DMS 273 (cell line): ENCODE measurements around the gene PIGW.

ENCODE experiments used
- DNase-seq: peaks from one replicate; lab custom pipeline; 2025; ENCODE audit not compliant: unreplicated experiment; lab: John Stamatoyannopoulos, UW

PIGW gene, protein sequence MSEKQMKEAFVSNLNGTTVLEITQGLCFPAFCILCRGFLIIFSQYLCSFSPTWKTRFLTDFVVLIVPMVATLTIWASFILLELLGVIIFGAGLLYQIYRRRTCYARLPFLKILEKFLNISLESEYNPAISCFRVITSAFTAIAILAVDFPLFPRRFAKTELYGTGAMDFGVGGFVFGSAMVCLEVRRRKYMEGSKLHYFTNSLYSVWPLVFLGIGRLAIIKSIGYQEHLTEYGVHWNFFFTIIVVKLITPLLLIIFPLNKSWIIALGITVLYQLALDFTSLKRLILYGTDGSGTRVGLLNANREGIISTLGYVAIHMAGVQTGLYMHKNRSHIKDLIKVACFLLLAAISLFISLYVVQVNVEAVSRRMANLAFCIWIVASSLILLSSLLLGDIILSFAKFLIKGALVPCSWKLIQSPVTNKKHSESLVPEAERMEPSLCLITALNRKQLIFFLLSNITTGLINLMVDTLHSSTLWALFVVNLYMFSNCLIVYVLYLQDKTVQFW

DNA sequence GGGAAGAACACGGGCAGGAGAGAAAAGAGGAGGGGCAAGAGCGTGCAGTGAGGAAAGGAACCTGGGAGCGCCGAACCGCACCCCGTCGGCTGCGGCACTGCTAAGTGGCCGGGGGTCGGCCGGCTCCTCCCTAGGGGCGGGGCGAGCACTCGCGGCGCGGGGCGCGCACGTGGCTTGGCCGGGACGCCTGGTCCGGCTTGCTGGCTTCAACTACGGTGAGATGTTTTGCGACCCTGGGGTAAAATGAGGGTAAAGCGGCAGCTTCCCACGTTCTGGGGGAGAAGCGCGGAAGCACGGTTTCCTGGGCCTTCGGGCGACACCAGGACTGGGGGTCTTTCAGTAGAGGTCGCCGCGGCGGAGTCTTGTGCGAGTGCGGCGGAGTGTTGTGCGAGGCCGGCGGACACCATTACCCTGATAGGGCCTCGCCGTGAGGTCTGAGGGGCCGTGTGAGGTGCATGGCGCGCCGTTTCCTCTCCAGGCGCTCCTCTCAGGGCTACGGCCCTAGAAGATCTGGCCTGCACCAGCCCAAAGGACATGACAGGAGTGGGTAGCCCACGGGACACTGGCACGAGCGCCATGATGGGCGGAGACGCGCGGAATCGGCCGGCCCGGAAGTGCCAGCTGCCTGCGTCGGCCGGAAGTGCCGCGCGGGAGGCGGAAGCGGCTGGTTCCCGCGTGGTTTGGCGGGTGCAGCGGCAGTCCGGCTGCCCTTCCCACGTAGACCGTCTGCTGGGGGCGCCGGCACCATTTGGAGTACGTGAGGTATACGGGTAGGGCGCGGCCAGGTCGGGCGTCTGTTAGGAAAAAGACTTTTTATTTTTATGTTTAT, at the start of gene PIGW, which contains the start of gene MYO19:
Gene PIGW, plus strand, starts transcription at position 148 of the 829 bp plus-strand sequence. CDS start 2,115 bp downstream, outside the sequence.
Gene MYO19, minus strand, starts transcription at position 29 of the 829 bp plus-strand sequence. CDS start 2,330 bp downstream, outside the sequence.
- peak; percentile 97 for DNase-seq

DNA sequence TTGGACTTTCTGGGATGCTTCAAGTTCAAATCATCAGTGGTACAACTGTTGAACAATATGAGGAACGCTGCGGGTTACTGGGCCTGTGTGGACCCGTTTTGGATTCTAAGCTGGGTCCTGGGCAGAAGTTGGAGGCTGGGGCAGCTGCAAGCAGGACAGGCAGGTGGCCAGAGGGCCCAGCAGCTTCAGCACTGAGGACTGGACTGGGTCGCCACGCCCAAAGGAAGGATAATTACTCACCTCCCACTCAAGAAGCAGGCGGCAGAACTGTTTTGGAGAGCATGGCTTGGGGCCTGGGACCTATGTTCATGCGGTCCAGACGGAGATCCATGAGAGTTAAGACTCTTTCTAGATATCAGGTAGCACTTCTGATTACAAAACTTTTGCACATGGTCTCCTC, 49.8 kb upstream of the PIGW start:
- no peak for DNase-seq

DNA sequence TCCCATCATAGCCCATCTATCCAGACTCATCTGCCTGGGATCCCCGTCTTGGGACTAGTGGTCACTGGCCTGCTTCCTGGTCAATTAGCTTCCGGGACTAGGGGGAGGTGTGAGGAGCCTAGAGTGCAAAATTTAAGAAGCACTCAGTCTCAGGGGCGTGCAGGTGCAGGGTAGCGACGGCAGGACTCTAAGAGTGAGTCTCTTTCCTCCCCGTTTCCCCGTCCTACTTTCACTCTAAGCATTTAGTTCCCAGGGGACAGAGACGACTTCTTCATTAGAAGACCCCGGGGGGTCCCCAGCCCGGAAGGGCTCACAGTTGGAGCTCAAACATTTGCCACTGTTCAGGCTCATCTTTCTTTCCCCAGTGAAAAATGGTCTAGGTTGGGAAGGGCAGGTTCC, 49.0 kb upstream of the PIGW start:
- DNase-seq: no peak

DNA sequence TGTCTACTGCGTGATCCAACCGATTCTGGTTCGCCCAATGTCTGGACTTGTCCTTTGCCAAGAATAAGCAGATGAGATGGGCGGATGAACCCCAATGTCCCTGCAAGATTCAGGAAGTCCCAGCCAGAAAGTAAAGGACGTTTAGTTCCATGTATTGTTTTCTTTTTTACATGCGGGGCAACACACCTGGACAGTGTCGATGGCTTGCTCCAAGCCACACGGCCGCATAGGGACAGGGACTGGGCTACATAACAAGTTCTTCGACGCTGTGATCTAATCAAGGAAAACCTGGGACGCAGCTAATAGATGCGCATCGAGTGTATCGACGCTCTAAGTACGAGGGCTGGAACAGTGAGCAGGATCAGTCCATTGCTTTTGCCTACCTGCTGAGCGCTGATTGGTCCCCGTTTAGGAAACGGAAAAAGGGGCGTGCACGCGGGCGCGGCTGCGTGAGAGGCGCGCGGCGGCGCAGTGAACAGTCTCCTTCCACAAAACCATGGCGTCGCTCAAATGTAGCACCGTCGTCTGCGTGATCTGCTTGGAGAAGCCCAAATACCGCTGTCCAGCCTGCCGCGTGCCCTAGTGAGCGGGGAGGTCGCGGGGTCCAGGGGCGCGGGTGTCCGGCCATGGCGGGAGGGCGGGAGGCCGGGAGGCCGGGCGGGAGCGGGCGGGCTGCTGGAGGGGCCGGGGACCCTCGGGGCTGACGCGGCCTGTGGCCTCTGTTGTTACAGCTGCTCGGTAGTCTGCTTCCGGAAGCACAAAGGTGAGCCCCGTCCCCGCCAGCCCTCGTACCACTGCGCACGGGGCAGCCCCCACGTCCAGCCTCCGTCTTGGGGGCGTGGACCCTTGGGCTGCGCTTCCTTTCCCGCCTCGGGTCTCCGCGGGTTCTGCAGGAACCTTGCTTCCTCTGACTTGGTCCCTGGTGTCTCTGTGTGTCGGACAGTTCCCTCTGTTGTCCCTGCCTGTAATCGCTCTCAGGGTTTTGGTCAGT, 48.3 kb upstream of the PIGW start, which contains the start of gene ZNHIT3:
Gene ZNHIT3, plus strand, starts transcription at position 478 of the 991 bp plus-strand sequence. Its CDS starts 19 bp downstream, at position 497.
- DNase-seq: peak; percentile 97

DNA sequence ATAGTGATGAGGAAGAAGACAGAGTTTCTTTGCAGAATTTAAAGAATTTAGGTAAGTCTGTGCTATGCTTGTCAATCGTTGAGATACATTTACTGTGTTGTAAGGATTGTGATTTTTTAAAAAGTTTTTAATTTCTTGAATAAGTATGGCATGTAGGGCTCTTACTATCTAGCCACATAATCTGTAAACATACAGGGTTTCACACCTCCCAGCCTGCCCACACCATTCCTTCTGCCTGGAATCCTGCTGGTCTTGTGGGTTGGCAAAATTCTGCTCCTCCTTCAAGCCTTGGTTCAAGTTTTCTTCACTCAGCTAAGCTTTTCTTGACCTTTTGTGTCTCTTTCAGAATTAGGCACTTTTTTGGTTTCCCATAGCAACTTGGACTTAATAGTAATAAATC, 40.8 kb upstream of the PIGW start:
- DNase-seq: no peak

DNA sequence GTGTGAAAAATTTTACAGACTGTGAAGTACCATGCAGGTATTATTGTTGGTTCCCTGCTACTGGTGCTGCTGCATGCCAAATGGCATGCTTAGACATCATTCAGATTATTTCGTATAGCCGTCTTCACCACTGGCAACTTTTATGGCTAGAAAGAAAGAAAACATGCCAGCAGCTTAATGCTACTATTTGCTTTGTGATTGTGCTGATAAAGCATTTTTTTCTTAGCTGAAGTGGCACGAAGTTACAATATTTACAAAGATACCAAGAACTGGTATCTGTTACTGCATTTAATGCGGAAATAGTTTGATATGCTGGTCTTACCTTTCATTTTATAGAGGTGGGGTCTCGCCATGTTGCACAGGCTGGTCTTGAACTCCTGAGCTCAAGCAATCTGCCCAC, 40.1 kb upstream of the PIGW start:
- no peak for DNase-seq

DNA sequence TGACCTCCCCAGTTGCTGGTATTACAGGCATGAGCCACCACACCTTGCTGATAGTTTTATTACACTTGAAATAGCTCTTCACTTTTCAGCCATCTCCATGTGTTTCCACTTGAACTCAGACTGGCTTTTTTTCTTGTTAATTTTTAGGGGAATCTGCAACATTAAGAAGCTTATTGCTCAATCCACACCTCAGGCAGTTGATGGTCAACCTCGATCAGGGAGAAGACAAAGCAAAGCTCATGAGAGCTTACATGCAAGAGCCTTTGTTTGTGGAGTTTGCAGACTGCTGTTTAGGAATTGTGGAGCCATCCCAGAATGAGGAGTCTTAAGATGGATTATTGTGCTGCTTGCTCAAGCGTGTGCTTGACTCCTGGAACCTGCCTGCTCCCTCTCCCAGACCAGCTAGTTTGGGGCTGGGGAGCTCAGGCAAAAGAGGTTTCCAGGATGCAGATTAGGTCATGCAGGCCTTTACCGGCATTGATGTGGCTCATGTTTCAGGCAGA, 39.7 kb upstream of the PIGW start:
- no peak for DNase-seq

DNA sequence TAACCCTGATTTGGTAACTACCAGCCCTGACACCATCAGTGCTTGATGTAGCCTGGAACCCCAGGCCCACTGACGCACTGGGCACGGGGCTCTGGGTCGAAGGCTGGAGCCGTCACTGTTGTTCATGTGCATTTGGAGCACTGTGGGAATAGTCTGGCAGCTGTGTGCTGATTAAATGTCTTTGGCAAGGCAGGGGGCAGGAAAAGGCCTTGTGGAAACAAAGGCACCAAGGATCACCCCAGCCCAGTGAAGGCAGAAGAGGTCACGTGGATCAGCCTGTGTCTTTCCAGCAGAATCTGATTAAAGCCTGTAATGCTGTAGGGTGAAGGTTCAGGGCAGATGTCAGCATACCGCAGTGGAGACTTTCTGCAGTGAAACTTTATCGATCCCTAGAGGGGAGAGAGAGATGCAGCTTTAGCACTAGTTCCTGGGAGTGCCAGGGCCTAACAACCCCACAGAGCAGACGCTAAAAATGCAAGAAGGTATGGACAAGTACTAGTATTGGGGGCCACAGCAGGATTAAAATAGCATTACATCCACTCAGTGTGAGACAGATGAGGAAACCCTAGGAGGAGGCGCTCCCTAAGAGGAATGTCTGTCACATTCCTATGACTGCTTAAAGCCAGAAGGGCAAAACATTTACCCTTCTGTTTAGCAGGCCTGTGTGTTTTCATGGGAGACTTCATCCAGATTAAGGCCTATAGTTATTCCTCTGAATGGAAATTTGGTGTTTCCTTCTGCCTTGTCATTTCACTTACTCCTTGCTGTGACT, 38.6 kb upstream of the PIGW start:
- no peak for DNase-seq

DNA sequence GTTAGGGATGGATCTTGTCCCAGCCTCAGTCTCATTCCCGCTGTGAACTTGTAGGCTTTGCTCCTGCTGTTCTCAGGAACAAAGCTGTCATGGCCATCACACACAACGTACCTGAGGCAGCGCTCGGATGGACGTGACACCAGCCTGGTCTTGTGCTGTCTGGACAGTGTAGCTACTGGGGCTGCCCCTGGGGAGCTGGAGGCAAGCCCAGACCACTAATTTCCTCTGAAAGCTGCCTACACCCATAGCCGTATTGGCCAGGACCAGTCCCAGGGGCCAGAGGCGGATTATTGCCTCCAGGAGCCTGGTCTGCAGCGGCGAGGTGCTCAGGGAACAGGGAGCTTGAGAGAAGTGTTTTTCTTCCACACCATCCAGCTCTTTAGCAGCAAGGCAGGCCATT, 36.6 kb upstream of the PIGW start:
- no peak for DNase-seq

DNA sequence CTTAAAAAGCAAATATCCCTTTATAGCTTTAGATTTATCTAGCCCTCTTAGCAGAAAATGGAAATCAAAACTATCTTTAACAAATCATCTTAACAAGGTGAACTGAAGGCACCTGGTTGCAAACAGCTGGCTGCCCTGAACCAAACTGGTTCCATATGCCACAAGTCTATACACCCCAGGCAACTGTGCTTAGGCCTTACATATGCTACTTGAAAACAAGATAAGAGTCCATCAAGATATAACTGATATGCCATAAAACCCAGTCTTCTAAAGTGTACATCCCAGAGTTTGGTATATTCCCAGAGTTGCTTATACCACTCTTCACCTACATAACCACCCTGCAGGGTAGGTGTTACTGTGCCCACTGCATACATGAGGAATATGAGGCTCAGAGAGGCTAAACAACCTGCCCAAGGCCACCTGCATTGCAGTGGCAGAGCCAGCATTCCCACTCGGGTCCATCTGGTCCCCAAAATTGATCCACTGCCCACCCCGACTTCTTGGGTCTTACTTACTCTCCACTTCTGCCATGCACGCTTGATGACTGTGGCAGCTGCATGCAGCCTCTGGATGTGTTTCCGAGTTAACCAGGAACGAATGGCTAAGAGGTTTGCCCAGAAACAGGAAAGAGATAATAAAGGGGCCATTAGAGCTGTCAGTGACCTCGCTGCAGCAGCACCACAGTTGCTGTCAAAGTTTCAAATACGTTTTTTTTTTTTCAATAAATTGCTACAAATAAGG, 36.1 kb upstream of the PIGW start:
- DNase-seq: no peak

DNA sequence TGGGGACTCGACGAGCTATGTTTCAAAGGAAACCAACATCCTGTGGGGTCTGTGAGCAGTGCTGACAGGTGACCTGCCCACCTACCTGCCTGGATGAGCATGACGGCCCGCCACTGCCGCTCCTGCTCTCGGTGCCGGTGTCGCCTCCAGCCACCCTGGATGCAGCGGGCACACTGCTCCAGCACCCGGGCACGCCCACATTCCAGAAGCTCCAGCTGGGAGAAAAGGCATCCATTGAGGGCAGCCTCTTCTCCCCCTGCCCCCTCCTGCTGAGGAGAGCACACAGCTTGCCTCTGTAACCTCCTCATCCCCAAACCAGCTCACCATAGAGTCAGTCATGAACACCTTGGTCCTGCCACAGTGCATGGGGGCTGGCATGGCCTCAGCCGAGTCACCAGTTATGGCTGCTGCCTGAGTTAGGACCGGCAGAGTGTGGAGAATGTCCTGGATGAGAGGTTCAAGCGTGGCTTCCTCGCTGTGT, 34.0 kb upstream of the PIGW start:
- no peak for DNase-seq

DNA sequence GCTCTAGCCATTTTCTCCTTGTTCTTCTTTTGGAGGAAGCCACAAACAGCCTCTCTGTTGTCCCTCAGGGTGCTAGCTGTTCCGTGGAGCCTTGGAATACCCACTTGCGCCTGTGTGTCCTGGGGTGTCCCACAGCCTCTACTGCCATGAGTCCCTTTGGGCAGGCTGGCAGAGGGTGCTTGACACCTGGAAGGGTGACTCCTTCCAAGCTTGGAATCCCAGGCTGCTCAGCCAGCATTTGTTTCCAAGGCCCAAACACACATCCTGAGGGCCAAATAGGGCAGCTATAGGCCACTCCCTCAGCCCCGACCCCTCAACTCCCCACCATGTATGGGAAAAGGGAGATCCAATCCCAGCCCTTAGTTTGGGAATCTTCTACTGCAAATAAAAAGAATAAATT, 33.4 kb upstream of the PIGW start:
- no peak for DNase-seq

DNA sequence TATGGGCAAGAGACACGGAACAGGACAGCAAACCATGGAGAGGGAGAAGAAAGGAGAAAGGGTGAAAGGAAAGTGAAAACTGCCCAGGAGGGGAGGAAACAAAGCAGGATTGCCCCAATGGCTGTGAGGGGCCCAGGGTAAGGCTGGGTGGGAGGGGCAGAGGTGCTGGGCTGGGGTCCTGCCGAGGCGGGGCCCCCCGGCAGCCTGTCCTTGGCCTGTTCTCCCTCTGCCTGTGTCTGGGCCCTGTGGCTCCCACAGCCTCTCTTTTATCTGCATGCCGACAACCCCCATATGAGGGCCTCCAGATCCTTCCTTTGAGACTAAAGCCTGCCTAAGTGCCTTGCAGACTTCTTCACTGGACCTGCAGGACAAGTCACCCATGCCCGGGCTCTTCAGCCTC, 32.8 kb upstream of the PIGW start:
- no peak for DNase-seq

DNA sequence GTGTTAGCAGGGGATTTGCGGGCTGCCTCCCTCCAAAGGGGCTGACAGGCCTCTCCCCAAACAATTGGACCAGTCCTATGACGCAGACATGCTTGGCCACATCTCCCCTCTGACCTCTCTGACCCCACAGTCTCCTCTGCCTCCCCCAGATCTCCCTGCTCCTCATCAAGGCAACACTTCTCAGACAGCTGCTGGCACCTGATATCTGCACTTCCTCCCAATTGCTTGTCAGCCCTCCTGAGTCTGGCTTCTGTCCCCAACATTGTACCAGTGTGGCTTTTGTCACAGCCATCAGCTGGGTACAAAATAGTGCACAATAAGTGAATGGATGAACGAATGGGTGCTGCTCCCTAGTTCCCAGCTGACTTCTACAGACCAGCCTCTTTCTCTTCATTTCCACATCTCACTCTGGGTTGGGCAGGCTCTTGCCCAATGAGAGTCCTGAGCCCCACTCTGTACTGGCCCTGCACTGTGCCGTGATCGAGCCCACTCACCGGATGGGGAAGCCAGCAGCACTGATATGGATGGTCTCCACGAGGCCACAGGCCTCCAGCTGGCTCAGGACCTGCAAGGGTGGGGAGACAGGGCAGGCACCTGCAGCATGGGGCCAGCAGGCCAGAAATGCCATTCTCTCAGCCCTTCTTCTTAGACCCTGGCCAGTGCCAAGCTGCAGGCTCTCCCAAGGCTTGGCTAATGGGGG, 31.2 kb upstream of the PIGW start:
- DNase-seq: no peak

DNA sequence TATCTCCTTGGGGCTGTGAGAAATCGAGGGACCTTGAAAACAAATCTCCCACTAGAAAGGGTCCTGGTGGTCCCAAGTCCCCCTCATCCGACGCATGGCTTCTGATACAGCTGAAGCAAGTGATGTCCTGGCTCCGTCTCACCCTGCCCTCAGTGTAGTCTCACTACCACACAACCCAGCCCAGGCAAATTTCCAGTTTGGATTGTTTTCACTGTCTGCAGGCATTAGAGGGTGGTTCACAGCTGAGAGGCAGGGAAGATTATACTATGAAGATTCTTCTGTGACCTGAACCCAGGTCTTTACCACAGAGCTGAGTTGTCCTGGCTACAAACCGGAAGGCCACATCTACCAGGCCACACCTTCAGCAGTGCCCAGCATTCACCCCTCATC, 30.6 kb upstream of the PIGW start:
- no peak for DNase-seq

DNA sequence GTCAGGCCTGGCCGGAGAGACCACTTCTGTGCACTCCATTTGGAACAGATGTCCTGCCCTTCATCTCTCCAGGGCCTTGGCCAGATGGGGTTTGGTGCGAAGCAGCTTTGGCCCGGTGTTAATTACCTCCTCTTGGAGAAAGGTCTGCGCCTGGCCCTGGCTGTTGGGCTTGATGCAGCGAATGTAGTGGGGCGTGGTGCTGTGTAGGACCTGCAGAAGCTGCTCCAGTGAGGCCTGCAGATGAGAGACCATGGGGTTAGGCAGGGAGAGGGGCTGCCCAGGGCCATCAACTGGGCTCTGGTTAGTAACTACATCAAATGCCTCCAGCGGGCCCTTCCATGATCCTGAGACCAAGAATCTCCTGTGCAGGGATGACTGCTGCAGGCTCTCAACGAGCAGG, 29.6 kb upstream of the PIGW start:
- DNase-seq: peak; percentile 24

DNA sequence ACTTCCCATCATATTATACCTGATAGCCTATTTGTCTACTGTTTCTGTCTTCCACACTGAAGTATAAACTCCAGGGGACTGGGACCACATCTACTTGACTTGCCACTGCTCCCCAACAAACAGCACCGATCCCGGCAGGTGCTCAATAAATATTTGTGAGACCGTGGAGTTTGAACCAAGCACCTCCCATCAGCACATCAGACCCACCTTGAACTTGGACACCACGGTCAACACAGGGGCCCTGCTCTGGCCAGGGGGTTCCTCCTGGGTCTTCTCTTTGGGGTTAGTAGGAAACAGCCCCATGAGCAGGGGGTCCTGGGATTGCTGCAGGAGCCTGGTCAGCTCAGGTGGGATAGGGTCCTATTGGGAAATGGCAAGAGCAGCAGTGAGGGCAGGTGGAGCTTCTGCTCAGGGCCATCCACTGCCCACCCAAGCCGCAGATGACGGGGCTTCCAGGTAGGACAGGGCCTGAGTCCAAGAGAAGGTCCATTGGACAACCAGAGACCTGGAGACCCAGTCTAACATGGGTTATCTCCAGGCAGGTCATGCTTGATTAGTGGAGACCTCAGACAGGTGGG, 28.4 kb upstream of the PIGW start:
- DNase-seq: no peak

DNA sequence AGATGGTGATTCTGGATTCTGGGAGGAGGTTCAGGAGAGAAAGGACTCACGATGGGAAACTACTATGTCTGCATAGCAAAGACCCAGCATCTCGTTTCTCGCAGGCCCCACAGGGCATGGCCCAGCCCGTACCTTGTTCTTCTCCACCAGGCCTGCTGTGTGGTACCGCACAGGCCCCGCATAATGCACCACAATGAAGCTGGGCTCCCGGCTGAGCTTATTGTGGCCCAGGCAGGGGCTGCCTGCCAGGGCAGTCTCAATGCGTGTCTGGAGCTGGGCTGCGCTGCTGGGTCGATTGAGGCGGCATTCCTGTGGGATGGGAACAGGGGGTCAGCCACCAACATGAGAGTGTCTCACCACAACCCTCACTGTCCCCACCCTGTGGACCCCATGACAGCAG, 28.0 kb upstream of the PIGW start:
- no peak for DNase-seq
